OCI-LY1 (cell line): ENCODE measurements around the gene UBE2H.
"Not testable (repeated sequence)": the region's sequence is repeated elsewhere in the genome, so short reads cannot be mapped to it uniquely, and the experiment has no call there.

Experiments used
- H2AFZ ChIP-seq: fragments of 200-600 bp; sonication (generic), shearing (Covaris generic); 2 replicates; pipeline ENCODE4 v1.6.0; 2014; ENCODE audit warnings: antibody characterized with exemption, mild to moderate bottlenecking, low read length
- H3F3A ChIP-seq: fragments of 200-600 bp; sonication (generic), shearing (Covaris generic); 2 replicates; pipeline ENCODE4 v1.6.0; 2014; ENCODE audit warnings: mild to moderate bottlenecking, antibody characterized with exemption, low read length, moderate library complexity; ENCODE audit not compliant: insufficient read depth
- H3K27ac ChIP-seq: fragments of 200-600 bp; sonication (generic); 2 replicates; pipeline ENCODE4 v1.5.1; 2014; ENCODE audit warnings: low read length, mixed run types, mild to moderate bottlenecking, low read depth; ENCODE audit not compliant: poor library complexity, severe bottlenecking
- H3K27me3 ChIP-seq: fragments of 200-600 bp; sonication (generic); 2 replicates; pipeline ENCODE4 v1.6.0; 2014; ENCODE audit warnings: antibody characterized with exemption, mild to moderate bottlenecking, low read length, moderate library complexity; ENCODE audit not compliant: insufficient read depth
- H3K36me3 ChIP-seq: fragments of 200-600 bp; sonication (generic); 2 replicates; pipeline ENCODE4 v1.6.1; 2014; ENCODE audit warnings: mild to moderate bottlenecking, antibody characterized with exemption, low read length, moderate library complexity, mixed read lengths; ENCODE audit not compliant: insufficient read depth
- H3K4me1 ChIP-seq: fragments of 200-600 bp; sonication (generic); 2 replicates; pipeline ENCODE4 v1.5.1; 2014; ENCODE audit warnings: mild to moderate bottlenecking, low read length, moderate library complexity; ENCODE audit not compliant: insufficient read depth, severe bottlenecking
- H3K4me2 ChIP-seq: fragments of 200-600 bp; sonication (generic), shearing (Covaris generic); 2 replicates; pipeline ENCODE4 v1.6.1; 2014; ENCODE audit warnings: low read length
- H3K4me3 ChIP-seq: fragments of 200-600 bp; sonication (generic); 2 replicates; pipeline ENCODE4 v1.5.1; 2014; ENCODE audit warnings: low read length, low read depth, mild to moderate bottlenecking, mixed read lengths; ENCODE audit not compliant: poor library complexity, severe bottlenecking
- H3K79me2 ChIP-seq: fragments of 200-600 bp; shearing (Covaris generic); 2 replicates; pipeline ENCODE4 v1.6.1; 2016; ENCODE audit warnings: mixed run types, low read length, mixed read lengths; ENCODE audit not compliant: insufficient read depth
- H3K9ac ChIP-seq: fragments of 200-600 bp; sonication (generic), shearing (Covaris generic); 2 replicates; pipeline ENCODE4 v1.6.1; 2014; ENCODE audit warnings: mild to moderate bottlenecking, low read length, mixed read lengths
- H3K9me2 ChIP-seq: fragments of 200-600 bp; sonication (generic), shearing (Covaris generic); 2 replicates; pipeline ENCODE4 v1.6.1; 2014; ENCODE audit warnings: low read depth, mild to moderate bottlenecking, low read length, mixed read lengths
- H3K9me3 ChIP-seq: fragments of 200-600 bp; shearing (Covaris generic); 2 replicates; pipeline ENCODE4 v1.6.1; 2014; ENCODE audit warnings: low read length, mixed read lengths
- H4K20me1 ChIP-seq: fragments of 200-600 bp; sonication (generic), shearing (Covaris generic); 2 replicates; pipeline ENCODE4 v1.6.0; 2016; ENCODE audit warnings: mild to moderate bottlenecking, low read length; ENCODE audit not compliant: insufficient read depth
- EZH2 ChIP-seq: fragments of 200-600 bp; sonication (generic), shearing (Covaris generic); IDR thresholded peaks from 2 replicates; pipeline ENCODE4 v1.8.0; 2017; ENCODE audit warnings: borderline replicate concordance, mixed run types, mild to moderate bottlenecking, antibody characterized with exemption, low read length, moderate library complexity, mixed read lengths
- TF ChIP-seq, protein P1 (sequence below): fragments of 200-600 bp; sonication (generic), shearing (Covaris generic); IDR thresholded peaks from 2 replicates; pipeline ENCODE4 v1.5.1; 2017; ENCODE audit warnings: mild to moderate bottlenecking, antibody characterized with exemption, low read length, moderate library complexity, mixed read lengths

Gene UBE2H

DNA sequence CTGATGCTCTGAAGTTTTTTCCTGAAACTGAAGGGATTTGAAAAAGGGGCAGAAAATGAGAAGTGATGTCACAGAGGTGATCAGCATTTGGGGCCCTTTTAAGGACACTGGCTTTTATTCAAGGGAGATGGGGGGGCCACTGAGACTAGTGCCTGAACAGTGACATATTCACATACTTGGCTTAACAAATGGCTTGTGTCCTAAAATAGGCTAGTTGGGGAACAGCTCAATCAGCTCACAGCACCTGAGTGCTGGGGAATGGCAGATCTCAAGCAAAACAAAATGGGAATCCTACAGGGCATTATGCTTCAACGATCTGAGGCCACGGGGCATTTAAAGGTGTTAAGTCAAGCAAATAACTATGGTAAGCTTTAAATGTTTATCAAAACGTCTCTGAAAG lies 90.1 kb downstream of the UBE2H start:
- peak overlapping the region; percentile 61 for H3K27ac ChIP-seq
- peaks cover 82% of the 10 kb centered on the region for H3K4me1 ChIP-seq
- TF ChIP-seq, protein P1, sequence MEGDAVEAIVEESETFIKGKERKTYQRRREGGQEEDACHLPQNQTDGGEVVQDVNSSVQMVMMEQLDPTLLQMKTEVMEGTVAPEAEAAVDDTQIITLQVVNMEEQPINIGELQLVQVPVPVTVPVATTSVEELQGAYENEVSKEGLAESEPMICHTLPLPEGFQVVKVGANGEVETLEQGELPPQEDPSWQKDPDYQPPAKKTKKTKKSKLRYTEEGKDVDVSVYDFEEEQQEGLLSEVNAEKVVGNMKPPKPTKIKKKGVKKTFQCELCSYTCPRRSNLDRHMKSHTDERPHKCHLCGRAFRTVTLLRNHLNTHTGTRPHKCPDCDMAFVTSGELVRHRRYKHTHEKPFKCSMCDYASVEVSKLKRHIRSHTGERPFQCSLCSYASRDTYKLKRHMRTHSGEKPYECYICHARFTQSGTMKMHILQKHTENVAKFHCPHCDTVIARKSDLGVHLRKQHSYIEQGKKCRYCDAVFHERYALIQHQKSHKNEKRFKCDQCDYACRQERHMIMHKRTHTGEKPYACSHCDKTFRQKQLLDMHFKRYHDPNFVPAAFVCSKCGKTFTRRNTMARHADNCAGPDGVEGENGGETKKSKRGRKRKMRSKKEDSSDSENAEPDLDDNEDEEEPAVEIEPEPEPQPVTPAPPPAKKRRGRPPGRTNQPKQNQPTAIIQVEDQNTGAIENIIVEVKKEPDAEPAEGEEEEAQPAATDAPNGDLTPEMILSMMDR, result no peak
- TF ChIP-seq EZH2, result no peak
- H3F3A ChIP-seq, result peaks cover 8% of the 10 kb centered on the region; the same call in 1 of the 2 replicates
- H3K4me3 ChIP-seq, result no peak overlapping the region
- H3K9me3 ChIP-seq, result no peaks in the 10 kb centered on the region
- no peak overlapping the region for H2AFZ ChIP-seq
- peaks cover 51% of the 10 kb centered on the region for H3K79me2 ChIP-seq
- no peak overlapping the region; the same call in 1 of the 2 replicates for H3K9ac ChIP-seq
- peak overlapping the region; percentile 0; the same call in 1 of the 2 replicates for H3K4me2 ChIP-seq
- peaks cover 28% of the 10 kb centered on the region; the same call in 1 of the 2 replicates for H3K36me3 ChIP-seq
- no peaks in the 10 kb centered on the region for H4K20me1 ChIP-seq
- no peaks in the 10 kb centered on the region for H3K27me3 ChIP-seq
- H3K9me2 ChIP-seq, result no peaks in the 10 kb centered on the region

DNA sequence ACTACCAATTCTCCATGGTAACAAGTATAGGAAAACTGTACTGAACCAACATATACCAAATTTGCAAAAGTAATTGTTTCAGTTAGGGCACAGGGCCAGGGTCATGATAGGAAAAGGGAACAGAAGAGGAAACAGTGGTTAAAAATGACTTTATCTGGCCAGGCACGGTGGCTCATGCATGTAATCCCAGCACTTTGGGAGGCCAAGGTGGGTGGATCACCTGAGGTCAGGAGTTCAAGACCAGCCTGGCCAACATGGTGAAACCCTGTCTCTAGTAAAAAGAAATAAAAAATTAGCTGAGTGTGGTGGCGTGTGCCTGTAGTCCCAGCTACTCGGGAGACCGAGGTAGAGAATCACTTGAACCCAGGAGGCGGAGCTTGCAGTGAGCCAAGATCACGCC lies 92.0 kb downstream of the UBE2H start:
- not testable (repeated sequence) for H3K9me2 ChIP-seq, H3K27me3 ChIP-seq, H2AFZ ChIP-seq, H3F3A ChIP-seq, H3K9me3 ChIP-seq, H4K20me1 ChIP-seq, H3K9ac ChIP-seq, H3K4me3 ChIP-seq, H3K4me2 ChIP-seq
- Histone ChIP-seq H3K36me3 (peaks cover 35% of the 10 kb centered on the region; the same call in 1 of the 2 replicates), H3K4me1 (peaks cover 80% of the 10 kb centered on the region), H3K27ac (peak overlapping the region; percentile 59), H3K79me2 (peaks cover 40% of the 10 kb centered on the region)

DNA sequence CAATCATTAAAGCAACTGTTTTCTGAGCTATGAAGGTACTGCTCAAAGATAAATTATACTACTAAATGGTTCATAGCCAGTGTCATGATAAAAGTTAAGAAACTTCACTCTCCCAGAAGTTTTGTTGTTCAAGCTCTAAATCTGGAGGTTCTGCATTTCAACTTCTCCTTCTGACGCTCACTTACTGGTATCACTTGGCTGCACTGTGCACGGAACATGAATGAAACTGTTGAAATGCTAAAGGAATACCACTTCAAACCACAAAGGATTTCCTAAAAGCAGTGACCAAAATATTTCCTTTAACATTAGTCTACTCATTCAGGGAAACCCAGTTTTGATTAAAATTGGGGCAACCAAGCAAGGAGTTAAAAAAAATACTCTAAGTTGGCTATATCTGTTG lies 93.6 kb downstream of the UBE2H start:
- Histone ChIP-seq H3K79me2 (peaks cover 38% of the 10 kb centered on the region), H3K36me3 (peaks cover 48% of the 10 kb centered on the region; the same call in 1 of the 2 replicates), H3K4me1 (peaks cover 84% of the 10 kb centered on the region), H3K27me3 (no peaks in the 10 kb centered on the region), H3K4me2 (peak overlapping the region; percentile 13; the same call in 1 of the 2 replicates), H3K27ac (peak overlapping the region; percentile 59), H2AFZ (no peak overlapping the region), H3K9me2 (no peaks in the 10 kb centered on the region), H3K4me3 (no peak overlapping the region), H4K20me1 (no peaks in the 10 kb centered on the region), H3F3A (peaks cover 8% of the 10 kb centered on the region; the same call in 1 of the 2 replicates), H3K9me3 (no peaks in the 10 kb centered on the region), H3K9ac (no peak overlapping the region)
- TF ChIP-seq EZH2, result no peak
- TF ChIP-seq, protein P1, result no peak

DNA sequence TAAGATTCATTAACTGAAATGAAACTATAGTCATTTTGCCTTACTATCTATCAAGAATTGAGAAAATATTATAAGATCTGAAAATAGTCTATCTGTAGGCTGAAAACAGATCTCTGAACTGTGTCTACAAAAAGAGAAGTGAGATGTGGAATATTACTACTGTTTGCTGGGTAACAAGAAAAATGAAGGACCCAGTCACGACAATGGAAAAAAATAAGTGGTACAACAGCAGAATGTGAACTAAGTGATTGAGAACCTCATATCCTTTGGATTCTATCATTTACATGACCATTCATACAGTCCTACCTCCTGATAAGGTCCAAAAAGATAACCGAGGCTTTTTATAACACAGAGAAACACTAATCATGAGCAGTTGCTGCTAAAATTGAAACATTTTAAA lies 94.3 kb downstream of the UBE2H start:
- H3K4me1 ChIP-seq, result peaks cover 80% of the 10 kb centered on the region
- H3K27me3 ChIP-seq, result no peaks in the 10 kb centered on the region
- TF ChIP-seq, protein P1, result no peak
- no peak for TF ChIP-seq EZH2
- peak overlapping the region; percentile 59 for H3K27ac ChIP-seq
- no peak overlapping the region for H2AFZ ChIP-seq
- peaks cover 52% of the 10 kb centered on the region; the same call in 1 of the 2 replicates for H3K36me3 ChIP-seq
- no peak overlapping the region for H3K9ac ChIP-seq
- H3K9me3 ChIP-seq, result no peaks in the 10 kb centered on the region
- peaks cover 8% of the 10 kb centered on the region; the same call in 1 of the 2 replicates for H3F3A ChIP-seq
- H3K9me2 ChIP-seq, result no peaks in the 10 kb centered on the region
- H4K20me1 ChIP-seq, result no peaks in the 10 kb centered on the region
- H3K4me2 ChIP-seq, result no peak overlapping the region; the same call in 1 of the 2 replicates
- H3K79me2 ChIP-seq, result peaks cover 33% of the 10 kb centered on the region
- no peak overlapping the region for H3K4me3 ChIP-seq
